Measurements from ENCODE around the gene NTM. TPM values are rescaled to one million over a fixed set of nuclear protein-coding genes. Genes with fewer than 3 reads are reported as not detected.

The NTM gene
- total RNA-seq, 1 experiment from 2014 or later, result 9.9 TPM

GRCh38 chr11:131849485-131849884, 479.1 kb downstream of the NTM start:
- Histone ChIP-seq H3K23ac (ENCODE audit: insufficient read length, low read depth, low read length) (no peak overlapping the region), H2AK5ac (ENCODE audit: insufficient read length, low read length) (no peak overlapping the region), H3K4ac (ENCODE audit: low read depth, low read length) (no peak overlapping the region), H3K14ac (ENCODE audit: insufficient read depth, low read length) (no peak overlapping the region), H4K91ac (ENCODE audit: insufficient read length, low read depth, low read length) (no peak overlapping the region), H3K9me3 (ENCODE audit: control insufficient read depth, low read depth, low read length) (no peaks in the 10 kb centered on the region), H2AFZ (ENCODE audit: low read length) (no peak overlapping the region), H3K9ac (ENCODE audit: extremely low read depth, insufficient read length, low read length) (no peak overlapping the region), H2BK5ac (ENCODE audit: insufficient read length, low read length) (no peak overlapping the region), H3K79me1 (ENCODE audit: insufficient read depth, low read depth, low read length, poor library complexity, severe bottlenecking) (no peaks in the 10 kb centered on the region), H3K18ac (ENCODE audit: insufficient read length, low read depth, low read length) (no peak overlapping the region), H3K4me1 (ENCODE audit: insufficient read depth, low read length) (peaks cover 3% of the 10 kb centered on the region; the same call in 1 of the 2 replicates), H4K8ac (replicated peaks; ENCODE audit: insufficient read length, low read depth, low read length) (no peak overlapping the region), H3K27me3 (ENCODE audit: insufficient read depth, low read length) (no peaks in the 10 kb centered on the region), H3K79me2 (ENCODE audit: insufficient read depth, low read length) (no peaks in the 10 kb centered on the region), H4K20me1 (ENCODE audit: control insufficient read depth, insufficient read depth, insufficient read length) (no peaks in the 10 kb centered on the region), H3T11ph (ENCODE audit: low read length) (no peak overlapping the region), H4K5ac (ENCODE audit: insufficient read length, low read depth, low read length) (no peak overlapping the region), H2BK12ac (ENCODE audit: insufficient read length, low read depth, low read length) (no peak overlapping the region), H3K4me2 (ENCODE audit: insufficient read depth, insufficient read length, low read length) (no peak overlapping the region), H2BK15ac (ENCODE audit: low read depth, low read length) (no peak overlapping the region), H2BK120ac (ENCODE audit: low read depth, low read length, poor library complexity, severe bottlenecking) (no peak overlapping the region), H3K27ac (ENCODE audit: insufficient read length, low read depth, low read length) (no peak overlapping the region), H2BK20ac (ENCODE audit: low read depth, low read length, poor library complexity, severe bottlenecking) (no peak overlapping the region), H3K23me2 (ENCODE audit: insufficient read length, low read depth, low read length, poor library complexity, severe bottlenecking) (no peaks in the 10 kb centered on the region), H3K56ac (ENCODE audit: insufficient read length, low read depth, low read length) (no peak overlapping the region)
- H3K27me3 Mint-ChIP-seq (ENCODE audit: low read depth), result peaks cover 38% of the 10 kb centered on the region
- DNase-seq, result no peak
- H3K4me3 Mint-ChIP-seq, result no peak overlapping the region
- H3K27ac Mint-ChIP-seq, result no peak overlapping the region
- TF ChIP-seq, protein P1, sequence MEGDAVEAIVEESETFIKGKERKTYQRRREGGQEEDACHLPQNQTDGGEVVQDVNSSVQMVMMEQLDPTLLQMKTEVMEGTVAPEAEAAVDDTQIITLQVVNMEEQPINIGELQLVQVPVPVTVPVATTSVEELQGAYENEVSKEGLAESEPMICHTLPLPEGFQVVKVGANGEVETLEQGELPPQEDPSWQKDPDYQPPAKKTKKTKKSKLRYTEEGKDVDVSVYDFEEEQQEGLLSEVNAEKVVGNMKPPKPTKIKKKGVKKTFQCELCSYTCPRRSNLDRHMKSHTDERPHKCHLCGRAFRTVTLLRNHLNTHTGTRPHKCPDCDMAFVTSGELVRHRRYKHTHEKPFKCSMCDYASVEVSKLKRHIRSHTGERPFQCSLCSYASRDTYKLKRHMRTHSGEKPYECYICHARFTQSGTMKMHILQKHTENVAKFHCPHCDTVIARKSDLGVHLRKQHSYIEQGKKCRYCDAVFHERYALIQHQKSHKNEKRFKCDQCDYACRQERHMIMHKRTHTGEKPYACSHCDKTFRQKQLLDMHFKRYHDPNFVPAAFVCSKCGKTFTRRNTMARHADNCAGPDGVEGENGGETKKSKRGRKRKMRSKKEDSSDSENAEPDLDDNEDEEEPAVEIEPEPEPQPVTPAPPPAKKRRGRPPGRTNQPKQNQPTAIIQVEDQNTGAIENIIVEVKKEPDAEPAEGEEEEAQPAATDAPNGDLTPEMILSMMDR (conservative IDR thresholded peaks at IDR 0.05), result no peak
- WGBS (ENCODE audit: extremely low coverage, insufficient read length, low lambda C conversion rate), result no CpG with 5 or more reads among the region's 6 CpGs
- no peaks in the 10 kb centered on the region for H3K9me3 Mint-ChIP-seq
- H3K4me1 Mint-ChIP-seq, result peaks cover 48 to 57% of the 10 kb centered on the region in 2 experiments
- H3K36me3 Mint-ChIP-seq (ENCODE audit: insufficient read depth in 1 of 3, low read depth in 3 of 3), result no peaks in the 10 kb centered on the region
